ENCODE measurements around the gene KDM7A.

The KDM7A gene

DNA sequence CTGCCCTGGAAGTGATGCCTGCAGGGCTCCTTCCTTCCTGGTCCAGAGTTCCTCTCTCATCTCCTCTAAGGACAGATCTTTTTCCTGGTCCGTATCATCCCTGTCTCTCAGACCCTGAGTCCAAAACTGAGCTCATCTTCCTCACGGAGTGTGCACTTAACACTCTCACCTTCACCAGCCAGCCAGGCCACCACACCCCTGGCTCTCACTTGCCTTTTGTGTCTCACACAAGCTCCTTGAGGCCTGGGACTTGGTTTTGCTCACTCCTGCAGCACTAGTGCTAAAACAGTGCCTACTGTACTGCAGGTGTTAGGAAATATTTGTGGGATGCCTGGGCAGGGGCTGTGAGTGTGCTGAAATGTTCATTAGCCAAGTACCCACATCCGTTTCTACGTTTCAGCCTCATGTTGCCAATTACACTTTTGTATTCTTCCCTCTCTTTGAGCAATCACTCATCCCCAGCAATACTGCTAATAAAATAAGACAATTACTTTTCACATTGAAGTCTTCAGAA is 92.6 kb downstream of the KDM7A start:
- DNase-seq (ENCODE audit: low read depth): no peak

DNA sequence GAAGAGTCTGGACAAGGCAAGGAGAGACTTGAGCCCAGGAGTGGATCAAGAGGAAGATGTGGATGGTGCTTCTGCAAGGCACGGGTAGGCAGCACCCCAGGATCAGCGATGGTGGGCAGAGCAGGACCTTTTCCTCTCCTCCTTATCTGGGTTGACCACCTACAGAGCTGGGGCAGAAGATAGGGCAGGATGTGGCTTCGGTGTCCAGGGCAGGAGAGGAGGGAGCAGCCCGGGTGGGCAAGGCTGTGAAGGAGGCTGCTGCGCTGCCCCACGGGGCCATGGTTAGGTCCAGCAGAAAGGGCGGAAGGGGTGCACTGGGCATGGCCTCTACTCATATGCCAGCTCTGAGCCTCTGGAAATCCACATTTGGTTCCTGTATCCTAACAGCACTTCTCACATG is 94.0 kb downstream of the KDM7A start:
- DNase-seq (ENCODE audit: low read depth): no peak

DNA sequence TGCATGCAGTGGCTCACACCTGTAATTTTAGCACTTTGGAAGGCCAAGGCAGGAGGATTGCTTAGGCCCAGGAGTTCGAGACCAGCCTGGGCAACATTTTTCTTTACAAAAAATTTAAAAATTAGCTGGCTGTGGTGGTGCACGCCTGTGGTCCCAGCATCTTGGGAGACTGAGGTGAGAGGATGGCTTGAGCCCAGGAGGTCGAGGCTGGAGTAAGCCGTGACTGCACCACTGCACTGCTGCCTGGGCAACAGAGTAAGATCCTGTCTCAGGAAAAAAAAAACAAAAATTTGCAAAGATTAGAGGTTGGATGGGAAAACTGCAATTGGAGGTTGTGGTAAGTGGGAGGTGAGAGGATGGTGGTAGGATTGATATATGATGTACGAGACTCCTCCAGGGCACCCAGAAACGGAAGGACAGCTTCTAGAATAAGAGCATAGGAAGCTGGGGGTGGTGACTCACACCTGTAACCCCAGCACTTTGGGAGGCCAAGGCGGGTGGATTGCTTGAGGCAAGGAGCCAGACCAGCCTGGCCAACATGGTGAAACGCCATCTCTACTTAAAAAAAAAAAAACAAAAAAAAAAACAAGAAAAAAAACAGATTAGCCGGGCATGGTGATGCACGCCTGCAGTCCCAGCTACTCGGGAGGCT is 94.9 kb downstream of the KDM7A start:
- DNase-seq (ENCODE audit: low read depth): no peak

DNA sequence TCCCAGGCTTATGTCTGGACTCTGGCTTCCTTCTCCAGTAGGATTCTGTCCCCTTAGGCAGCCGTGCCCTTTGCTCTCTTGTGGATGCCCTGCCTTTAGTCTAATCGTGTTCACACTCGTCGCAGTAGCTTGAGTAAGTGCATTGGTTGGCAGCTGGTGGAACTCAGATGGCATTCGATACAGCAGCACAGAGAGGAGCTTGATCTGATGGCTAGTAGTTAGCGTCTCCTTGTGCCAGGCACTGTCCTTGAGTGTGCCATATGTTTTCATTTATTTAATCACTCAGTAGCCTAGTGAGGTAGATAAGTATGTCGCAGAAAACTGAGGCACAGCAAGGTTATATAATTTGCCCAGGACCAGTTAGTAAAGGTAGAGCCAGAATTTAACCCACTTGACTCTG is 95.9 kb downstream of the KDM7A start:
- no peak for DNase-seq (ENCODE audit: low read depth)

DNA sequence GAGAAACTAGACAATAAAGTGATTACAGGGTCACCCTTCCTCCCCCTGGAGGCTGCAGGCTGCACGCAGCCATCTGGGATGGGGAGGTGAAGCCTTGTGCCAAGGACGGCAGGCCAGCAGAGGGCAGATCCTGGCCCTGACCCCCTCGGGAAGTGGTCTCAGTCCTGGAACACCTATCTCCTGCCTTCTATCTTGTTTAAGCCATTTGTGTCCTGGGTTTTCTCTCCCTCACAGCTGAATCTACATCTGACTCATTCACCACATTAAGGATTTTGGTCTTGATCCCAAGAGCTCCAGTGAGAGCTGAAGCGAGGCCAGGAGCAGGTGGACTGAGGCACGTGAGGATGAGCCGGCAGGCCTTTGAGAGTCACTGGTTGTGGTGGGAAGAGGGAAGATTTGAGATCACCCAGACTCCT is 97.7 kb downstream of the KDM7A start:
- DNase-seq (ENCODE audit: low read depth): no peak

DNA sequence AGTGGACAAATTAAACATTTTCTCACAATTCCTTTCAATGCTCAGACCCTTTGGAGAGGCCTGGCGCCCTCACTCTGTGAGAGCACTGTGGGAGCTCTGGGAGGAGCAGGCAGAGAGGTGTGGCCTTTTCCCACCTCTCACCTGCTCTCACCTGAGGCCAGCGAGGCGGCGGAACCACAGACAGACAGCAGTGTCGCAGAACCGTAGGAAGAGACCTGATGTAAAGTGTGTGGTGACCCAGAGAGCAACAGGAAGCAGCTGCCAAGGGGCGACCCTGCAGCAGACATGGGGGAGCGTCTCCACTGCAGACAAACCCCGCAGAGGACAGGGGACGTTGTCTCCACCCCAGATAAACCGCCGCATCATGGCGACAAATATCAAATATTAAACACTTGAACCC is 98.4 kb downstream of the KDM7A start:
- DNase-seq (ENCODE audit: low read depth): no peak

DNA sequence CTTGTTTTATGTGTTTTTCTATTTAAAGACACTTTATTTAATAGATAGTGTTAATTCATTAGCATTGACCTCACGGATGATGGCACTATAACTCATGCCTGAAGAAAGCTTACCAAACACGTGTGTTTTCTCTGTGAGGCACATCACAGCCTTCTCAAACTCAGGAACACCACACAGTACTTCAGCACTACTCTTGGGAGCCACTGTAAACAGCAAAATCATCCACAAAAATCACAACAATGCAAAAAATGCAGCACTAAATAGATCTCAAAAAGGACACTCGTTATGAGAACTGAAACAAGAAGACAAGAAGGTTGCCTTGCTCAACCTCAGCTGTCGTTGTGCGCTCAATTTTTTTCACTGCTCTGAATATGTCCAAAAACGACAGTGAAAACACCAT is 102.0 kb downstream of the KDM7A start:
- no peak for DNase-seq (ENCODE audit: low read depth)

DNA sequence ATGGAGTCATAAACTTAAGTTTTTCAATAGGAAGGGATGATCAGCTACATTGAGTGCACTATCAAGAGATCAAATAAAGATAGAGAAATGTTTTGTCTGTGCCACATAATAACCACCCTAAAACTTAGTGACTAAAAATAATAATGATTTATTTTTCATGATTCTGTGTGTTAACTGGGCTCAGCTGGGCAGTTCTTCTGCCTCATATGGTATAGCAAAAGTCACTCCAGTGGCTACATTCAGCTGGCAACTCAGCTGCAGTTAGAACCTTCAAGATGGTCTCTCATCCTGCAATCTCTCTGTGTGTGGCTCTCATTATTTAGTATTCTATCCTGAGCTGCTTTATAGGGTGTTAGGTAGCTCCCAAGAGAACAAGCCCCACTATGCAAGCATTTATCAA is 106.2 kb downstream of the KDM7A start:
- no peak for DNase-seq (ENCODE audit: low read depth)

DNA sequence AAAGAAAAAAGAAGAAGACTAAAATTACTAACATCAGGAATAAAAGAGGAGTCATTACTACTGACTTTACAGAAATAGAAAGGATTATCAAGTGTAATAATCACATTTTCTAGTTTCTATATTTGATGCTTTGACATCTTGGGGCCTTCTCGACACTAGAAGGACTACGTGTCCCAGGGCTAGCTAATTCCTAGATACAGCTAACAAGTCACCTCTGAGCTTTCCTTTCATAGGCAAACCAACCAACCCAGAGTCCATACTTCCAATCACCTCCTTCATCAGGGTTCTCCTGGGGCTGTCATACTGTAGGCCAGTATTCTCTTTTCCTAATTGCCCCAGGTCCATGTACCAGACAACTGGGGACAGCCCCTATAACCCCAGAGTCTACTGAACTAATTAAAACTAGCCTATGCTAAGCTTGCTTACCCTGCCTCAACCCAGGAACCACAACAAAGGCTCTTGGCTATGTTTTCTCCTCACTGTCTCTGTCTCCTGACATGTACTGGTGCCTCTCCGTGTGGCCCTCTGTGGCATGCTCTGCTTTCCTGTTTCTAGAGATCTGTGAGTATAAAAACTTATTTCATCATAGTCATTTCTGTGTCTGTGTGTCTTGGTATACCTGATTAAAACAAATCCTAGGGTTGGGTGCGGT is 107.4 kb downstream of the KDM7A start:
- no peak for DNase-seq (ENCODE audit: low read depth)

DNA sequence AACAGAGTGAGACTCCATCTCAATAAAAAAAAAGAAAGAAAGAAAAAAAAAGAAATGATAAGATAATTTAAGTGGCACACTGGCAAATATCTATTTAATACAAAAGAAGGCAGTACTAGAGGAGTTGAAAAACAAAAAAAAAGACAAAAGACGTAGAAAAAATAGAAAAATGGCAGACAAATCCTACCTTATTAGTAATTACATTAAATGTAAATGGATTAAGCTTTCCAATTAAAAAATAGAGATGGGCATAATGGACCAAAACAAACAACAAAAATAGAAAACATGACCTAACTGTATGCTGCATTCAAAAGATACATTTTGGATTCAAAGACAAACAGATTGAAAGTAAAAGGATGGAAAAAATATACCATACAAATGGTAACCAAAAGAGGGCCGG is 108.8 kb downstream of the KDM7A start:
- no peak for DNase-seq (ENCODE audit: low read depth)

DNA sequence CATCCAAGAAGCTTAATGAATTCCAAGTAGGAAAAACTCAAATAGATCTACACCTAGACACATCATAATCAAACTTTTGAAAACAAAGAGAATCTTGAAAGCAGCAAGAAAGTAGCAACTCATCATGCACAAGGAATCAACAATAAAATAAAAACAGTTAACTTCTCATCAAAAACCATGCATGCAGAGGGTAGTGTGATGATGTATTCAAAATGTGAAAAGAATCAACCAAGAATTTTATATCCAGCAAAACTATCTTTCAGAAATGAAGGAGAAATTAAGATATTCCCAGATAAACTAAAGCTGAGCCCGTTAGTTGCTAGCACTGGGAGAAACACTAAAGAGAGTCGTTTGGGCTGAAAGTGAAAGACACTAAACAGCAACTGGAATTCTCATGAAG is 109.7 kb downstream of the KDM7A start:
- DNase-seq (ENCODE audit: low read depth): no peak

DNA sequence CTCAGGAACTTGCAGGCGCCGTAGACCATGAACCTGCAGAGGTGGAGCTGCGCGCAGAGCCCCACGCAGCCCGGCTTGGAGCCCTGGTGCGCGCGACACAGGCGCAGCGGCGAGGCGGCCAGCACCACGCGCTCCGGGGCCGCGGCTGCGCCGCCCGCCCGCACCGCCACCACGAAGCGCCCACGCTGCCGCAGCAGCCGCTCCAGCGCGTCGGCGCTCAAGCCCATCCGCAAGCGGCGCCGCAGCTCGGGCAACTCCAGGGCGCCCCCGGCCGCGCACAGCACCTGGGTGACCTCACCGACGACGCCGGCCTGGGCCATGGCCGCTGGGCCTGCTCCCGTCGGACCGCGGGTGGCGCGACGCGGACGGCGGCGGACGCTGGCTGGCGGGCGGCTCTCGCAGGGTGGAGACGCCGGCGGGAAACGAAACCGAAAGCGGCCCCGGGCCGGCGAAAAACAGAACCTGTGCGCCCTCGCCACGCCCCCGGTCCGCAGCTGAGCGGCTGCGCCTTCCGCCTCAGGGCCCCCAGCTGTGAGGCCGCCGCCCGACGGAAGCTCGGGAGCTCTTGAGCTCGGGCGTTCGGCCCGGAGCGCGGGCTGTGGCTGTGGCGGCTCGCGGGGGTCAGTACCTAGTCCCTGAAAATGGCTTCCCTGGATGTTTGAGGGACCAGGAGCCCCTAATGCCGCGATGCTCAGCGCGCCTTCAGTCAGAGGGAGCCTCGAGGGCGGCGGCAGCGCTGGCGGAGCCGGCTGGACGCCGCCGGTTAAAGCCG is 114.1 kb downstream of the KDM7A start, which contains the start of gene PARP12:
Gene PARP12, minus strand, starts transcription at position 424 of the 772 bp plus-strand sequence. Its CDS starts 104 bp downstream, at position 320.
- peak; percentile 75 for DNase-seq (ENCODE audit: low read depth)

DNA sequence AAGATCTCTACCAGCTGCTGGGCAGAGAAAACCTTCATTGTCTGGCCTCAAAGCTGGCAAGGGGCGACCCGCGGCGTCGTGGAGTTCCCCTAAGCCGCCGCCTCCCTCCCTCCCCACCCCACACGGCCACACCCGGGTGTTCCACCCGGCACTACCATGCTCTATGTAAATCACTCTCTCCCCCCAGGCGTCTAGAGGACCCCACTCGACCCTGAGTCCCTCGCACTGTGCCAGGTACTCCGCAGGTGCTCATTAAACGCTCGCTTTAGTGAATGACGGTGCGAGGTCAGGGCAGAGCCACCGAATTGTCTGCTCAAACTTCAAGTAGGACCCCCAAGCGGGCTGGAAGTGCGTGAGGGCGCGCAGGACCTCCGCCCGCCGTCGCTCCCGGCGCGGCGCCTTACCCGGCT is 114.7 kb downstream of the KDM7A start:
- no peak for DNase-seq (ENCODE audit: low read depth)

DNA sequence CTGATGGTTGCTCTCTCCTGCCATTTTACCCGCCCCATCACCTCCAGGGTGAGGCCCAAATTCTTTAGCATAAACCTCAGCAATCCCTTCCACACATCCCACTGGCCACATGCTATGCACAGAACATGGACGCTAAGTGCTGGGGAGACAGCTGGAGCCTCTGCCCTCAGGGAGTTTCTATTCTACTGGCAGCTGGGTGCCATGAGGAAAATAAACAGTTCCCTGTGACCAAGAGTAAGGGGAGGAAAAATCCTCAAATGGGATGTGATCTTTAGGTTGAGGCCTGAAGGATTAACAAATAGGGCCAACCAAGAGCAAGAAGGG is 115.2 kb downstream of the KDM7A start:
- no peak for DNase-seq (ENCODE audit: low read depth)

DNA sequence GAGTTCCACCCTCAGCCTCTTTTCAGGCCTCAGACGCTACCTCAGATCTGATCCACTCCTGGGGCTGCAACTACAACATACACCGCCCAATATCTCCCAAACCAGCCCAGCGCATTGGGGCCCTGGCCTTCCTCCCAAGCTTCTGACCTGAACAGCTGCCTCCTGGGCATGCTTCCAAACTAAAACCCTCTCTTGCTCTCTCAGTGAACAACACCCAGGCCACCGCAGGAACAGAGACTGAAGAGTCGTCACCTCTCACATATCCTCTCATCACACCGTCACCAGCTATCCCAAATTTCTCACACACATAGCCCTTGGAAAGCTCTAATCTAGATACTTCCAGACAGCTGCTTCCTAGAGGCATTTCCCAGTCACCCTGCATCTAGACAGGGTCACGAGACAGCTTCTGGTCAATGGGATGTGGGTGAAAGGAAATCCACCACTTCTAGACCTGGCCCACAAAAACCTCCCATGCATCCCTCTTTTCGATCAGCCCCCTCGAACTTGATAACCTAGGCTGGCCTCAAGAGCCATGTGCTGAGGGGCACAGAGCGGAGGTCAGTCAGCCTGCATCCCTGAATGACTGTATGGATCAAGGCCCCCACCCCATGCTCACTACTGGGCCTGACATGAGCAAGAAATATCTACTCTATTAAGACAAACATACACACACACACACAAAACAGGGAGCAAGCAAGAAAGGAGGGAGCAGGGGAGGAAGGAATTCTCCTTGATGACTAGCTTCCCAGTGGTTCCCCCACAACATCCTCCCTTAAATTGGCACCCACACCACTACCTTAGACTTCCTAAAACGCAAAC is 115.8 kb downstream of the KDM7A start:
- DNase-seq (ENCODE audit: low read depth): no peak

DNA sequence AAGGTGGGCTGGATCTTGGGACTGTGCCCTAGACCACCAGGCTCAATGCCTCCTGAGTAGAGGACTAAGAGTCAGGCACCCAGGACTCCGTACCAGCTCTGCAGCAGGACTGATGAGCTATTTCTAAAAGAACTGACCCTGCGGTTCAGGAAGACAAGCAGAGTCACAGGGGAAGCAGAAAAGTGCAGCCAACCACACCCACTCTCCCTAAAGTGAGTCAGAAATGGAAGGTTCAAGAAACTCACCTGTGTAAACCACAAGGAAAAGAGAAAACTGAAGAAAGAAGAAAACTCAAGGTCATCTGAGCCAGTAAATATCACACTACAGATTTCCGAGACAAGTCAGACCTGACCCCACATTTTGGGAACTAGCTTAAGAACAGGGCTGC is 116.5 kb downstream of the KDM7A start:
- DNase-seq (ENCODE audit: low read depth): no peak

DNA sequence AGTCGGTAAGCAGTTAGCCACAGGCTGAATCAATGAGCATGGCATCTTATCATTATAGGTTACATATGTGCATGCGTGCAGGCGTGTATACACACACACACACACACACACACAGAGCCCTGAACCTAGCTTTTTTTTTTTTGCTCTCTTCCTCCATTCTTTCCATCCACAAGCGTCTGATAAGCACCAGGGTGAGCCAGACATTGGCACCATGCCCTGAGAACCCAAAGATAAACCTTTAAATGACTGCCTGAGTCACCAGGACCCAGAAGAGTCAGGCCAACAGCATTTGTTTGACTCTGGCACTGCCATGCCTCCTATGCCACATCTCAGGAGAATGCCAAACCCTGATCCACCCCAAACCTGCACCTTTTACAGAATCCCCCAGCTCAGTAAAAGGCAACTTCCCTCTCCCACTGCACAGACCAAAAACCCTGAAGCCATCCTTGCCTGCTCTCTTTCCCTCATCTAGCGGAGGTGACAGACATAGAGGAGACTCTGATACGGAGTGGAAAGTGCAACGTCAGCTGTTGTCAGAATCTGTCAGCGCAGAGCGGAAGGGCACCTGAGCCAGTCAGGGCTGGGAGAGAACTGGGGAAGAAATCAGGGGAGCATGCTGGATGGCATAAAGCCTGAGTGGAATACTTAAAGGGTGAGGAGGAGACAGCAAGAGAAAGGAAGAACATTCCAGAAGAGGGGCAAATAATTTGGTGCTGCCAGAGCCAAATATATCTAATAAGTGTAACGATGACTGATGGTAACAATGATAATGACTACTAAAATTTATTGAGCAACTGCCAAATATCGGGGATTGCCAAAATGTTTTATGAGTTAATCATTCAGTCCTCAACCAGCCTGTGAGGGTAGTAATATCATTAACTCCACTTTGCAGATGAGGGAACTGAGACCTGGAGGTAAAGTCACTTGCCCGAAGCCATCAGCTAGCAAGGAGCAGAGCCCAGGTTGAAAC is 117.2 kb downstream of the KDM7A start:
- DNase-seq (ENCODE audit: low read depth): peak; percentile 30

DNA sequence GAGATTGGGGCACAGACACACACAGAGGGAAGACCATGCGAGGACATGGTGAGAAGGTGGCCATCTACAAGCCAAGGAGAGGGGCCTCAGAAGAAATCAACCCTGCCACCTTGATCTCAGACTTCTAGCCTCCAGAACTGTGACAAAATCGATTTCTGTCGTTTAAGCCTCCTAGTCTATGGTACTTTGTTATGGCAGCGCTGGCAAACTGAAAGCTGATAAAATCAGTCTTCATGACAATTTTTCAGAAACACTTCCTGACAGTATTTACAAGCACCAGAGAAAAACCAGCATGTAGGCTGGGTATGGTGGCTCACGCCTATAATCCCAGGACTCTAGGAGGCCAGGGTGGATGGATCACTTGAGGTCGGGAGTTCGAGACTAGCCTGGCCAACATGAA is 118.3 kb downstream of the KDM7A start:
- DNase-seq (ENCODE audit: low read depth): no peak

DNA sequence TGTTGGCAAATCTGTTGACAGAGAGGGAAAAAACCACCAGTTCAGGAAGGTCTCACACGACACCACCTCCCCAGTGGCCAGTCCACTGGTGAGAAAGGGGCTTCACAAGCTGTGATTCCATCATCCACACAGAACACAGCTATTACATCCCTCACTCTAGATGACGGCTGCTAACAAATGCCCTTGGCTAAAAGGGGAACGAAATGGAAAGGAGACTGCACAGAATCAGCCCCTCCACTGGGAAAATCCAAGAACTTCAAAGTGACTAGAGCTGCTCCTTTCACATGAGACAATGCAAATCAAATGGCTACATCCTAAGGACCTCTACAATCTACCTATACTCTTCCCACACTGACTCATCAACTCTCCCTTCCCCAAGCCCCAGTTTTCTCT is 119.6 kb downstream of the KDM7A start:
- no peak for DNase-seq (ENCODE audit: low read depth)

DNA sequence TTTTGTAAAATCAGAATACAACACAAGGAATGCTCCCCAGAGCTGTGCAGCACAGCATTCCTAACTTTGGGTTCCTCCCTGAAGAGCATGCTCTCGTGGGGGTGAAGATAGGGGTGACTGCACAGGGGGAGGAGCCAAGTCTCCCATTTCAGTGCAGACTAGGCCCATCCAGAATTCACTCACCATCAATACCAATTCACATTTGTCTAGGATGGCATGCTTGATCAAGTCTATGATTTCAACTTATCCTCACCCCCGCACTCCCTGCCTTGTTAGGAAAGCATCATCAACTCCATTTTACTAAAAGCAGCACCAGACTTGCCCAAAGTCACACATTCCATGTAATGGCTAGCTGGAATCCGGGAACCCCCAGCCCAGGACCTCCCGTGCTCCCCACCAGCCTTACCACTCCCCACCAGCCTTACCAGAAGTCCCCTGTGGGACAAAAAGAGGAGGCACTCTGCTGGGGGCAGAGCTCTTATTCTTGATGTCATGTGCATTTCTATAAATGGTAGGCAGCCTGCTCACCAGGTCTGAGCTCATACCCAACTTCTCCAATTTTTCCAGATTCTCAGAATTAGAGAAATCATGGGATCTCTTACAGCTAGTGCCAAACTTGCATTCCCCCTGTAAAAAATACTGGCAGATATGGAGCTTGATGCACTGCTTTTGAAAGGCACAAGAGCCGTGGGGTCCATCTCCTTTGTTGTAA is 120.2 kb downstream of the KDM7A start:
- no peak for DNase-seq (ENCODE audit: low read depth)

DNA sequence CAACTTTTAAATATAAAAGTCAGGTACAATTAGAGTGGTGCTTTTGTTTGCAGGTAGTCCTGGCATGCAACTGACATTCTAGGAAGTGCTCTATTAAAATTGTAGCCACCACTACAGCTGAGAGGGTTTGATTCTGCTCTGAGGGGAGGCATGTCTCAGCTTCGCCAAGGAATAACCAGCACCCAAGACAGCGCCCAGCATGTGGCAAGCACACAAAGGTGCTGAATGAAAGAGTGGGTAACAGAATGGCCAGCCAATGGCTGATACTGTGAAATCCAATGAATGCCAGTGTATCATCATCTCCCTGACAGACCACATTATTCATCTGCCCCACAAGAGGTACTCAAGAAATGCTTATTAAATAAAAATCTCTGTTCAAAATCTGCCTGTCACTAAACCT is 121.0 kb downstream of the KDM7A start:
- DNase-seq (ENCODE audit: low read depth): no peak

Data from fibroblast of the conjunctiva (primary cell).